Lung (tissue), 16 donors: ENCODE data around the gene C12orf57. TPM values are rescaled to one million over a fixed set of nuclear protein-coding genes. Genes with fewer than 3 reads are reported as not detected.

ENCODE experiments used
- ATAC-seq: fragments of 200-7000 bp; cut with Tn5 transposase; one replicate; pipeline ENCODE4 v1.9.1; 2020; ENCODE audit warnings: moderate number of reproducible peaks; ENCODE audit not compliant: insufficient read depth, low FRiP score
- DNase-seq, 3 donors: peaks; one replicate each; pipeline ENCODE4 v3.0.0-alpha.2; 2013 to 2017
- H3K27ac ChIP-seq, 2 donors: one replicate each; pipeline ENCODE4 v1.5.1; 2013; ENCODE audit warnings: mild to moderate bottlenecking in 2 of 2, moderate library complexity in 2 of 2, control low read depth in 1 of 2, inconsistent platforms in 1 of 2, low read depth in 1 of 2, low read length in 1 of 2
- H3K27me3 ChIP-seq, 3 donors: one replicate each; pipeline ENCODE4 v1.5.1; 2013; ENCODE audit warnings: low read length in 2 of 3; ENCODE audit not compliant: control insufficient read depth in 3 of 3, insufficient read depth in 3 of 3
- H3K36me3 ChIP-seq, 4 donors: one replicate each; pipeline ENCODE4 v1.5.1; 2013; ENCODE audit warnings: low read length in 4 of 4, mild to moderate bottlenecking in 1 of 4, moderate library complexity in 1 of 4; ENCODE audit not compliant: control insufficient read depth in 4 of 4, insufficient read depth in 4 of 4
- H3K4me1 ChIP-seq, 5 donors: one replicate each; pipeline ENCODE4 v1.5.1; 2013; ENCODE audit warnings: low read length in 5 of 5, mild to moderate bottlenecking in 2 of 5, moderate library complexity in 1 of 5; ENCODE audit not compliant: control insufficient read depth in 5 of 5, insufficient read depth in 5 of 5
- H3K4me3 ChIP-seq: one replicate; pipeline ENCODE4 v1.5.1; 2013; ENCODE audit warnings: mild to moderate bottlenecking, control low read depth, moderate library complexity
- H3K9ac ChIP-seq, 2 donors: one replicate each; pipeline ENCODE4 v1.5.1; 2013; ENCODE audit warnings: low read length in 2 of 2, control low read depth in 1 of 2; ENCODE audit not compliant: insufficient read depth in 1 of 2
- H3K9me3 ChIP-seq, 4 donors: one replicate each; pipeline ENCODE4 v1.5.1; 2013; ENCODE audit warnings: low read length in 3 of 4, mild to moderate bottlenecking in 1 of 4, moderate library complexity in 1 of 4; ENCODE audit not compliant: control insufficient read depth in 4 of 4, insufficient read depth in 3 of 4
- WGBS, 2 donors: extraction: QIAGEN DNeasy Blood & Tissue Kit; methylation state at CpG; one replicate each; pipeline ENCODE4 v1.1.7; 2013; 5-methylcytosine and 5-hydroxymethylcytosine counted together
- long read RNA-seq, 5 donors: transcript quantifications; one replicate each; lab custom pipeline, GENCODE V29; 2026
- polyA plus RNA-seq, 2 donors: library from polyadenylated mRNA; stranded (reverse); fragments of 200-250 nt; gene quantifications; one replicate each; pipeline ENCODE4 v1.2.1, GENCODE V29; 2013
- total RNA-seq, 2 donors: library from RNA; depleted of rRNA in 1 of 2; stranded (reverse); fragments of >200 nt in 1 of 2; gene quantifications; one replicate each; pipeline ENCODE4 v1.2.1, GENCODE V29; 2014 to 2021
- TF ChIP-seq, protein P1 (sequence below): IDR thresholded peaks from 2 replicates; pipeline ENCODE4 v1.5.1; 2012; ENCODE audit warnings: mild to moderate bottlenecking; ENCODE audit errors: control extremely low read depth, extremely low read depth
- donor health status: control.
- donor health status: control.
- donor health status: Bipolar disorder and iron deficiency.
- donor health status: healthy.
- donor health status: DM: yes; HTN: yes; CAD: no.

Gene C12orf57, protein sequence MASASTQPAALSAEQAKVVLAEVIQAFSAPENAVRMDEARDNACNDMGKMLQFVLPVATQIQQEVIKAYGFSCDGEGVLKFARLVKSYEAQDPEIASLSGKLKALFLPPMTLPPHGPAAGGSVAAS
- 100 to 1,000 TPM in 1 of 2 donors, 10 to 100 TPM in 1; 92.9 to 196 TPM for total RNA-seq
- polyA plus RNA-seq = 100 to 1,000 TPM; 370 to 437 TPM
- long read RNA-seq, donor 1, transcript C12orf57-206 (2 exons, 980 nt) = minor isoform, 6 of 205 reads
- long read RNA-seq, donor 1, transcript C12orf57-202 (3 exons, 662 nt) = minor isoform, 28 of 205 reads
- long read RNA-seq, donor 1, transcript C12orf57-201 (3 exons, 560 nt) = major isoform, 139 of 205 reads
- long read RNA-seq, donor 1, partial matches to known transcripts = 28 of 205 reads
- long read RNA-seq, donor 1, other reads (novel, unspliced or antisense) = 0 of 205 reads
- long read RNA-seq, donor 2, transcript C12orf57-201 (3 exons, 560 nt) = major isoform, 95 of 135 reads
- long read RNA-seq, donor 2, transcript C12orf57-202 (3 exons, 662 nt) = minor isoform, 19 of 135 reads
- long read RNA-seq, donor 2, partial matches to known transcripts = 16 of 135 reads
- long read RNA-seq, donor 2, other reads (novel, unspliced or antisense) = 0 of 135 reads
- long read RNA-seq, donor 3, transcript C12orf57-201 (3 exons, 560 nt) = major isoform, 89 of 121 reads
- long read RNA-seq, donor 3, transcript C12orf57-202 (3 exons, 662 nt) = minor isoform, 20 of 121 reads
- long read RNA-seq, donor 3, partial matches to known transcripts = 7 of 121 reads
- long read RNA-seq, donor 3, other reads (novel, unspliced or antisense) = 0 of 121 reads
- long read RNA-seq, donor 4, transcript C12orf57-201 (3 exons, 560 nt) = major isoform, 91 of 125 reads
- long read RNA-seq, donor 4, transcript C12orf57-202 (3 exons, 662 nt) = minor isoform, 11 of 125 reads
- long read RNA-seq, donor 4, partial matches to known transcripts = 19 of 125 reads
- long read RNA-seq, donor 4, other reads (novel, unspliced or antisense) = 0 of 125 reads
- long read RNA-seq, donor 5, transcript C12orf57-201 (3 exons, 560 nt) = major isoform, 138 of 193 reads
- long read RNA-seq, donor 5, transcript C12orf57-206 (2 exons, 980 nt) = minor isoform, 6 of 193 reads
- long read RNA-seq, donor 5, transcript C12orf57-202 (3 exons, 662 nt) = minor isoform, 20 of 193 reads
- long read RNA-seq, donor 5, partial matches to known transcripts = 25 of 193 reads
- long read RNA-seq, donor 5, other reads (novel, unspliced or antisense) = 0 of 193 reads

DNA sequence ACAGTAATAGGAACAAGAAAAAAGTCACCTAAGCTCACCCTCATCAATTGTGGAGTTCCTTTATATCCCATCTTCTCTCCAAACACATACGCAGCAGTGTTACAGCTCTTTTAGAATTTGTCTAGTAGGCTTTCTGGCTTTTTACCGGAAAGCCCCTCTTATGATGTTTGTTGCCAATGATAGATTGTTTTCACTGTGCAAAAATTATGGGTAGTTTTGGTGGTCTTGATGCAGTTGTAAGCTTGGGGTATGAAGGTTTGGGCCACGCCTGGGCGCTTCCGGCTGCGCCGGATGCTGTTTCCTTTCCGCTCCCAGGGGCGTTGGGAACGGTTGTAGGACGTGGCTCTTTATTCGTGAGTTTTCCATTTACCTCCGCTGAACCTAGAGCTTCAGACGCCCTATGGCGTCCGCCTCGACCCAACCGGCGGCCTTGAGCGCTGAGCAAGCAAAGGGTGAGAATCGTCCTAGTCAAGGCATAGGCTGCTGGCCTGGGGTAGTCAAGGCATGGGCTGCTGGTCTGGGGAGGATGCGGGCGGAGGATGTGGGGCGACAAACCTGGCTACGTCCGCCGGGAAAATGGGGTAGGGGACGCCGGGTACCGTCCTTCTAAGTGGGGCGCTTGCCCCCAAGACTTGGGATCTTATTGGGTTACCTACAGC is at the start of gene C12orf57, which contains the start of gene RNU7-1:
Gene C12orf57, plus strand, starts transcription at position 301 of the 659 bp plus-strand sequence. Its CDS starts 100 bp downstream, at position 401.
Gene RNU7-1, plus strand, starts transcription at position 95 of the 659 bp plus-strand sequence.
- 0% methylated on average over 31 of the region's 31 CpGs for WGBS, 2 donors
- TF ChIP-seq, protein P1, sequence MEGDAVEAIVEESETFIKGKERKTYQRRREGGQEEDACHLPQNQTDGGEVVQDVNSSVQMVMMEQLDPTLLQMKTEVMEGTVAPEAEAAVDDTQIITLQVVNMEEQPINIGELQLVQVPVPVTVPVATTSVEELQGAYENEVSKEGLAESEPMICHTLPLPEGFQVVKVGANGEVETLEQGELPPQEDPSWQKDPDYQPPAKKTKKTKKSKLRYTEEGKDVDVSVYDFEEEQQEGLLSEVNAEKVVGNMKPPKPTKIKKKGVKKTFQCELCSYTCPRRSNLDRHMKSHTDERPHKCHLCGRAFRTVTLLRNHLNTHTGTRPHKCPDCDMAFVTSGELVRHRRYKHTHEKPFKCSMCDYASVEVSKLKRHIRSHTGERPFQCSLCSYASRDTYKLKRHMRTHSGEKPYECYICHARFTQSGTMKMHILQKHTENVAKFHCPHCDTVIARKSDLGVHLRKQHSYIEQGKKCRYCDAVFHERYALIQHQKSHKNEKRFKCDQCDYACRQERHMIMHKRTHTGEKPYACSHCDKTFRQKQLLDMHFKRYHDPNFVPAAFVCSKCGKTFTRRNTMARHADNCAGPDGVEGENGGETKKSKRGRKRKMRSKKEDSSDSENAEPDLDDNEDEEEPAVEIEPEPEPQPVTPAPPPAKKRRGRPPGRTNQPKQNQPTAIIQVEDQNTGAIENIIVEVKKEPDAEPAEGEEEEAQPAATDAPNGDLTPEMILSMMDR = no peak
- H3K4me3 ChIP-seq = peak within 1 kb of the TSS; percentile 48
- H3K4me1 ChIP-seq = peaks cover 0 to 19% (median 10%) of the 10 kb centered on the region in 5 donors
- peak within 1 kb of the TSS; percentile 95 to 98 for H3K27ac ChIP-seq
- no peaks in the 10 kb centered on the region for H3K9me3 ChIP-seq
- peak; percentile 71 for ATAC-seq
- peaks cover 0 to 37% (median 20%) of the 10 kb centered on the region in 4 donors for H3K36me3 ChIP-seq
- peak; percentile 90 to 98 (median 96) for DNase-seq
- peak within 1 kb of the TSS; percentile 72 to 96 for H3K9ac ChIP-seq
- no peaks in the 10 kb centered on the region for H3K27me3 ChIP-seq

DNA sequence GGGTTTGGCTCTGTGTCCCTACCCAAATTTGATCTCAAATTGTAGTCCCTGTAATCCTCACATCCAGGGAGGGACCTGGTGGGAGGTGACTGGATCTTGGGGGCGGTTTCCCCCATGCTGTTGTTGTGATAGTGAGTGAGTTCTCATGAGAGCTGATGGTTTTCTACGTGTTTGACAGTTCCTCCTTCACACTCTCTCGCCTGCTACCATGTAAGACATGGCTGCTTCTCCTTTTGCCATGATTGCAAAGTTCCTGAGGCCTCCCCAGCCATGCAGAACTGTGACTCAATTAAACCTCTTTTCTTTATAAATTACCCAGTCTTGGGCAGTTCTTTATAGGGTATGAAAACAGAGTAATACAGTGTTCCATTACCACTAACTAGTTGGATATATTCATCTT is 49.5 kb upstream of the C12orf57 start:
- no peak overlapping the region for H3K27ac ChIP-seq
- H3K4me1 ChIP-seq = peaks cover 0 to 11% (median 2%) of the 10 kb centered on the region in 5 donors
- no peak overlapping the region for H3K4me3 ChIP-seq
- TF ChIP-seq, protein P1 = no peak
- no peaks in the 10 kb centered on the region for H3K36me3 ChIP-seq
- H3K27me3 ChIP-seq = no peaks in the 10 kb centered on the region
- no peak overlapping the region for H3K9ac ChIP-seq
- no peak for ATAC-seq
- DNase-seq = no peak
- H3K9me3 ChIP-seq = no peaks in the 10 kb centered on the region
- 58 to 78% methylated on average over 3 of the region's 3 CpGs for WGBS, 2 donors

DNA sequence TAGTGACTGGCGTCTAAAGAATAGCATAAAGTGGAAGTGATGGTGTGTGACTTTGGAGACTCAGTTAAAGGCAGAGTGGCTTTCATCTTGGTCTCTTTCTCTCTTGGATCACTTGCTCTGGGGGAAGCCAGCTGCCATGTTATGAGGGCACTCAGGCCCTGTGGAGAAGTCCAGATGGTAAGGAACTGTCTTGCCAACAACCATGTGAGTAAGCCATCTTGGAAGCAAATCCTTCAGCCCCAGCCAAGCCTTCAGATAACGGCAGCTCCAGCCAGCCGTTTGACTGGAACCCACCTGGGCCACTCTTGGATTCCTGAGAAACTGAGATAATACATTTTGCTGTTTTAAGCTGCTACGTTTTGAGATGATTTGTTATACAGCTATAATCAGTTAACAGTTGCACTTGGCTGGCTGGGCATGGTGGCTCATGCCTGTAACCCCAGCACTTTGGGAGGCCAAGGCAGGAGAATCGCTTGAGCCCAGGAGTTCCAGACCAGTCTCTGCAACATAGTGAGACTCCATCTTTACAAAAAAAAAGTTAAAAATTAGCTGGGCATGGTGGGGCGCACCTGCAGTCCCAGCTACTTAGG is 46.9 kb upstream of the C12orf57 start:
- H3K9me3 ChIP-seq = no peaks in the 10 kb centered on the region
- no peak overlapping the region for H3K27ac ChIP-seq
- H3K4me1 ChIP-seq = peaks cover 0 to 6% (median 0%) of the 10 kb centered on the region in 5 donors
- ATAC-seq (no peak), DNase-seq (no peak)
- TF ChIP-seq, protein P1 = no peak
- 85 to 88% methylated on average over 6 of the region's 6 CpGs for WGBS, 2 donors
- no peaks in the 10 kb centered on the region for H3K36me3 ChIP-seq
- H3K9ac ChIP-seq = no peak overlapping the region
- no peak overlapping the region for H3K4me3 ChIP-seq
- no peaks in the 10 kb centered on the region for H3K27me3 ChIP-seq
